HG03378 (cell line): Measurements from ENCODE around the gene RNF208.

Experiments used
- ATAC-seq: cut with Tn5 transposase; IDR thresholded peaks from one replicate; pipeline ENCODE4 v1.9.1; 2021; ENCODE audit warnings: mild to moderate bottlenecking, moderate library complexity; ENCODE audit not compliant: unreplicated experiment

The RNF208 gene

GRCh38 chr9:137228506-137228967 is 6.5 kb upstream of the RNF208 start:
- ATAC-seq = no peak

DNA sequence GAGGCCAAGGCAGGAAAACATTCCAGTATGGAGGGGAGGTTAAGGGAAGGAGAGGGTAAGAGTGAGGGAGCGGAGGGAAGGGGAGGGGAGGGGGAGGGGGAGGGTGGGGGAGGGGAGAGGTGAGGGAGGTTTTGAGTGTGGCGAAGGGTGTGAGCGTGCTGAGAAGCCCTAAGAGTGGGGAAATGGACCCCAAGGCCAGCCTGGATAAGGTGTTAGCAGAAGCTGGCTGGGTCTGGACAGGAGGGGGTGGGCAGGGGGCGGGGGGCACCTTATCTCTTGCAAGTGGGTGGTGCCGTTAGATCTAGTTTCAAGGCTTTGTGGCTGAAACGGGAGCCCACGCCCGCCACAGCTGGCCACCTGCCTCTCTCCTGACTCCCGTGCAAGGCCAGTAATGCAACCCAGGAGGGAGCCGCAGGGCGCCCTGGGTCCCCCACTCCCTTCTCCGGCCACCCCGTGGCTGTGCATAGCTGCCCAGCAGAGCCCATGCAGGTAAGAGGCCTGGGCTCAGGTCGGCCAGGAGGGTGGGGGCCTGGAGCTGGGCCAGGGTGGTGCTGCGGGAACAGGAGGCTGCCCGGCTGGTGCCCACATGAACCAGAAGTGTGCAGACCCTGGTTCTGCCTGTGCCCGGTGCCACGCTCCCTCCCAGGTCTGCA is 5.9 kb upstream of the RNF208 start:
- ATAC-seq = no peak

GRCh38 chr9:137227054-137227852 is 5.2 kb upstream of the RNF208 start, which contains the start of gene RNF224:
TSS of gene RNF224 (plus strand) at chr9:137227502. CDS start at chr9:137228336, 834 bp downstream.
- ATAC-seq = no peak

DNA sequence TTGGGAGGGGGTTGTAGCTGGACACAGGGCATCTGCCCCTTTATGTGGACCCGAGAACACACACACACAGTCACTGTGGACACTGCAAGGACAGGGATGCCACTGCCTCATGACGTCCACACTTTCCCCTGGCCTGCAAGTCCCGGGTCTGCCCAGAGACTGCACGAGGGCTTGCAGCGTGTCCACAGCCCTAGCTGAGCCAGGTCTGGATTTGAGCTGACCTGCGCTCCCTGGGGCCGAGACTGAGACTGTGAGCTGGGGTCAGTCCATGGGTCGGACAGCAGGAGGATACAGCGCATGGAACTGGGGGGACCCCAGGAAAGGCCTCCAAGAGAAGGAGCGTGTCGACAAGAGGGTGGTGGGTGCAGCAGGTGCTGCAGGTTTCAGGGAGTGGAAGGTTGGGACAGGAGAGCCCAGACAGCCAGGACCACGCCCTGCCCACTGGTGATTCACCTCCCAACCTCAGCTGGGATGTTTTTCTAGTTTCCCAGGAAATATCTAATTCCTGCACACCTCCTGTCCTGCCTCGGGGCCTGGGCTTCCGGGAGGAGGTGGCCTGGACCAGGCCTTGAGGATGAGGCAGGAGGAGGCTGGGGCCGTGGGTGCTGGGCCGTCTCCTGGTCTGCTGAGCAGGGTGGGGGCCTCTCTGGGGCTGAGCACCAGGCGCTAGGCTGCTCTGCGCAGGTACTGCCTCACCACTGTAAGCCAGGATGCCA is 4.5 kb upstream of the RNF208 start:
- ATAC-seq = no peak

GRCh38 chr9:137225699-137226331 is 3.8 kb upstream of the RNF208 start:
- no peak for ATAC-seq

DNA sequence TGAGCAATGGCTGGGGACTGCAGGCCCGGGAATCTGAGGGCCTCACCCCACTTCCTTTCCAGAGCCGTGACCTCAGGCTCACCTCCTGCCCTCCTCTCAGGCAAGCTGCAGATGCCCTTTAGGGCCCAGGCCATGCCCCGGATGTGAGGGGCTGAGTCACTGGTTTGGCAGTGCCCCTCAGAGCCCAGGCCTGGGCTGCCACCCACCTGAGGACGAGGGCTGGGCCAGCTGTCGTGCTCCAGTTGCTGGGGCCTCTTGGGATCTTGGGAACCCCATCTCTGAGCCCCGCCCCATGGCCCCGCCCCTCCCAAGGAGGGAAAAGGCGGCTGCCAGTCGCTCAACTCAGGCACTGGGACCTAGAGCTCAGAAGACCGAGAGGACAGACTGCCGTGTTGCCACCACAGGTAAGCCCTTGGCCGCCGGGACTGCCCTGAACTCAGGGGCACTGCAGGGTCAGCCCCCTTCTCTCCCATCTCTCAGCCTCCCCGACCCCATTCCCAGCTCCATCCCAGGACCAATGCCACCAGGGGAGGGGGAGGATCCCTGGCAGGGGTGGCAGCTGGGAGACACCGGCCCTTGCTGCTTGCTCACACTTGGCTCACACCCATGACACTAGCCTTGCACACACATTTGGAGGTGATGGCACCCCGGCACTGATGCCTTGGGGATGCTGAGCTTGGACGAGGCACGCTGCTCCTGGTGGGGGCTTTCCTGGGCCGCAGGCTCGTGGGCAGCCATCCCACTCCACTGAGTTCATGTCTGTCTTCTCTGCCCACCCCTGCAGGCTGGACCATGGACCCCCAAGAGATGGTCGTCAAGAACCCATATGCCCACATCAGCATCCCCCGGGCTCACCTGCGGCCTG is 3.0 kb upstream of the RNF208 start, which contains the start of gene CYSRT1:
CYSRT1 (plus strand) TSS at position 345 of the 865 bp plus-strand sequence; CDS start at position 793, 448 bp downstream.
- ATAC-seq = no peak

DNA sequence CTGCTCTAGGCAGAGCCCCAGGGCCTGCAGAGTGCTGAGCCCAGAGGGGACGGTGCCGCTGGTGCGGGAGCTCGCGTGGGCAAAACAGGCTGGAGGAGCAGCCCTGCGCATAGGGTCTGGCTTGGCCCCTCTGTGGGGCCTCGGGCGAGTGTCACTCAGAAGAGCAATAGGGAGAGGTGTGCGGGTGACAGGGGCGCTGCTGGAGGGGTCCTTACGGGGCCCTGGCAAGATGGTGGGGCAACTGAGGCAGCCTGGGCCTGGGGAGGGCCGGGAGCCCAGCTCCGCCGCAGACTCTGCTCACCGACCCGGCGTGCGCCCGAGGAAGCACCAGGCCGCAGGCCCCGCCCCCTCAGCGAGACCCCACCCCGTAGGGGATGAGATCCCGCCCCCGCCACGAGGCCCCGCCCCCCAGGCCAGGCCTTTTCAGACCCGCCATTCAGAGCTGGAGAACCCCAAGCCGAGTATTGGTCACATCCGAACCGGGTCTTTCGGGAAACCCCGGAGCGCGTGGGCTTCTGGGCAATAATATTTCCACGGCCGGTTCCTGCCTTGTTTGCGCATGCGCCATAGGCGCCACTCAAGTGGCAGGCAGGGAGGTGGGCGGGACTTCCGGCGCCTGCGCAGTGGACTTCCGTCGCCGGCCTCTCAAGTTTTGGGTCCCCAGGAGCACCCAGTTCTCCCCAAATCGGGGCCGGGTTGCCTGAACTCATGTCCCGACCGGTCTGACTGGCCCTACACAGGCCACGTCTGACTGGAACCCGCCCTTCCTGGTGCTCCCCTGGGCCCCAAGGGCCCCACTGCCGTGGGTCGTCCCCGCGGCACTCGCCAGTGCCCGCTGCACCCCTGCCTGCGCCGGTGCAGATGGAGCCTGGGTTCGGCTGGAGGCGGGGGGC is 1.3 kb upstream of the RNF208 start:
- ATAC-seq = peak; percentile 56

DNA sequence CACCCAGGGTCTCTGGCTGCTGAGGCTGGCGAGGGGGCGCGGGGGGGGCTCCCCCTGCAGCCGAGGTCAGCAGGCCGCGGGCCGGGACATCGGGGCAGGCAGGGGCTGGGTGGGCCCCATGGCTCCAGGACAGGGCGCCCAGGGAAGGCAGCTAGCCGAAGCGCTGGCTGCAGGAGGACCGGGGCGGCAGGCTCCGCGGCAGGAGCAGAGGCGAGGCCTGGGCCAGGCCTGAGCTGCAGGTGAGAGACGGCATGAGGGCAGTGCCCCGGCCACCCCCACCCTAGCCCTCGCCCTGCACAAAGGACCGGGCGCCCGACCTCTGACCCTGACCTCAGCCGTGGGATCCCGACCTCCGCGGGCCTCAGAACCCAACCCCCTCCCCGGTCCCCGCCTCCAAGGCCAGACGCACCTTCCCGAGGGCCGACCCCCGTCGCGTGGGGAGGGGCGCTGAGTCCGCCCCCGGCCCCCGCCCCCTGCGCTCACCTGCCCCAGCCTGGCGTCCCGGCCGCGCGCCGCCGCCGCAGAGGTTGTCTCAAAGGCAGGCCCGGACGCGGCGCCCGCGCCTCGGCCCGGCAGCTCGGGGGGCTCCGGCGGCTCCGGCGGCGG is 431 bp downstream of the RNF208 start:
- ATAC-seq = no peak

- ATAC-seq = no peak
Measured at GRCh38 chr9:137221095-137221505, 940 bp downstream of the RNF208 start.

DNA sequence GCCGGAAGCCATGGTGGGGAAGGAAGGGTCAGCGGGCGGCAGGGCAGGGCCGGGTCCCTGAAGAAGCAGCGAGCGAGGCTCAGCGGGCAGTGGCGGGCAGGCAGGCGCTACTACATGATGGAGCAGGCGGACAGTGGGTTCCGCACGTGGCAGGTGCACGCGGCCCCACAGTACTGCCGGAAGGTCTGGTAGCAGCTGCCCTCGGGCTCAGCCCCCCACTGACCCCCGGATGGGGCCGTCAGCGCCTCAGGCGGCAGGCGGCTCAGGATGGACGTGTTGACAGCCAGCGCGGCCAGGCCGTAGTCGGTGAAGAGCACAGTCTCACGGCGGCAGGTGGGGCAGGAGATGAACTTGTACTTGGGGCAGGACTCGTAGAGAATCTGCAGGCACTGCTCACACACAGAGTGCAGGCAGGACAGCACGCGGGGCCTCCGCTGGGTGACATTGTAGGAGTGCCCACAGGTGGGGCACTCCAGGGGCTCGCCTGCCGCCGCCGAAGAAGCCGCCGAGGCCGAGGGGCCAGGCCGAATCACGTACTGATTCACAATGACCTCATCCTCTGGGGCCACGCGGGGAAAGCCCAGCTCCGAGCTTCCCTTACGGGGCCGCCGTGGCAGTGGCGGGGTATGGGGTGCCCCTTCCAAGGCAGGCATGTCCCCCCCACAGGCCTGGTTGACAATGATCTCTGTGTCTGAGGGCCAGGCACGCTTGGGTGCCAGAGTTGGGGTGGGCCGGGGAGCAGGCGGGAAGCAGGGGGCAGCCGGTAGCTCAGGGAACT is 1.5 kb downstream of the RNF208 start:
- no peak for ATAC-seq

DNA sequence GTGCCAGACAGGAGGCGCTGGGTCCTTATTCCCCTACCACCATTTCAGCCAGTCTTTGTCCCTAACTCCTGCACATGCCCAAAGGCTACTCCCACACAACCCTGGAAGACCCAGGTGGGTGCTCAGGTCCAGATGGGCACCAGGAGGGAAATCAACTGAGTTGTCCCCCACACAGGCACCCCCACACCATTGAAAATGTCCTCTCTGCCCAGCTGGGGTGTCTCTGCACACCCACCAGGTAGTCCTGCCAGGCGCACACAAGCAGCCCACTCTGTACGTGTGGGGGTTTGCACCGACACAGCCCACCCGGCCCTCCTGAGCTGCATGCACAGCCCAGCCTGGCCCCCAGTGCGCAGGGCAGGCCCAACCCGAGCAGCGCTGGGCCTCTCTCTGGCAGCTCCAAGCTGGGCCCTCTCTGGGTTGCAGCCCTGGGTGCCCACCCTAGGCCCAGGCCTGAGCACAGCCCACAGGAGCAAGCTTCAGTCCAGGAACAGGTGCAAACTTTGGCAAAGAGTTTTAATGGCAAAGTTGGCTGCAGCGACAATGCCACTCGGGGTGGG is 2.2 kb downstream of the RNF208 start:
- ATAC-seq = no peak

DNA sequence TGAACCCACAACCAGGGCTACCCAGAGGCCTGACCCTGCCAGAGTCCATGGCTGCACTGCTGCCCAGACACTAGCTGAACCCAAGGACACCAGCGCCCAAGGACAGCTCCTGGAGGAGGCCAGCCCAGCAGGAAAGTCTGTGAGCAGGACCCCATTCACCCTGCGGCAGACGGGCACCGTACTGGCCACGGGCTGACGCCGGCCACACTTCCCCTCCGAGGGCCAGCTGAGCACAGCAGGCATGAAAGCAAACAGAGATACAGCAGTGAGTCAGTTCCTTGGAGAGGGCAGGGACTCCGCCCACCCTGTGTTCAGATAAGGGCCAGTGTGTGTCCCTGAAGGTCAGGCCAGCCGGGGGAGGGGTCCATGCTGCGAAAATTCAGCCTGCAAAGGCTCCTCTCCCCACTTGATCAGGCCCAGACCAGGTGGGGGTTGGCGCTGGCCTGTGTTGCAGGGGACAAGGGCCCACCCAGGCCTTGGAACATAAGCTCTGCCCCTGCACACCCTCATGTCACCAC is 3.2 kb downstream of the RNF208 start:
- ATAC-seq = no peak

DNA sequence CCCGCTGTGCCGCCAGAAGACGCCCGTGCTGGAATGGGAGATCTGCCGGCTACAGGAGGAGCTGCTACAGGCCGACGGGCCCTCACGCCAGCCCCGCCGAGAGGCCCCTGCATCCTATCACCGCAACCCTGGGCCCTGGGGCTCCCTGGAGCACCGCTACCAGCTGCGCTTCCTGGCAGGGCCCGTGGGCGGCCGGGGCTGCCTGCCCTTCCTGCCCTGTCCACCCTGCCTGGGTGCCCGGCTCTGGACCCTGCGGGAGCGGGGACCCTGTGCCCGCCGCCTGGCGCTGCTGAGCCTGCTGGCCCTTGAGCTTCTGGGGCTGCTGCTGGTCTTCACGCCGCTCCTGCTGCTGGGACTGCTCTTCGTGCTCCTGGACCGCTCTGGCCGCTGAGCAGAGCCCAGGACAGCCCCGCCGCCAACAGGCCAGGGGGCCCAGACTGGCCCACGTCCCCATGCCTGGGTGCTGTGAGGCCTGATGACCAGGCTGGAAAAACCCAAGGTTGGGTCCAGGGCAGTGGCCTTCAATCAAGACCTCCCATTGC is 3.8 kb downstream of the RNF208 start:
- ATAC-seq = no peak

GRCh38 chr9:137217276-137218211 is 4.5 kb downstream of the RNF208 start:
- no peak for ATAC-seq

GRCh38 chr9:137216188-137216965 is 5.7 kb downstream of the RNF208 start:
- no peak for ATAC-seq
